ENCODE measurements around the gene OR8H2. TPM values are rescaled to one million over a fixed set of nuclear protein-coding genes. Genes with fewer than 3 reads are reported as not detected.

OR8H2 gene
- total and polyA plus RNA-seq, 9 donors = 0.04 to 0.13 (median 0.05) TPM; not detected in 6

DNA sequence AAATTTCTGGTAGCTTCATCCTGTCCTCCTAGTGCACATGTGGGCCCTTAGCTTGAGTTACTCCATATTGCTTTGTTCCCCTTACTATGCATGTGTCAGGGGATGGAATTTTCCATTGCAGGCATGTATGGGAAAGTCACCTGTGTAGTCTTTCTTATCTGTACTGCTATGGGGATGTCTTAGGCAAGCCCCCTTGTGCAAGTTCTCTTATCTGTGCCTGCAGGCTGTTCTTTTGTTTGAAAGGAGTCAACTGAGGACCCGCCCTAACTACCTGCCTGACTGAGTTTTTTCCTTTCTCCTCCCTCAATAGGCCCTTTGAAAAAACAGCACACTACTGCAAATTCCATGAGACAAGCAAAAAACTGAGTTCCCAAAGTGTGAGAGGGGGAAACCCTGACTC, 47.9 kb downstream of the OR8H2 start:
- no peak overlapping the region for H3K27ac ChIP-seq (ENCODE audit: low read length)
- no peaks in the 10 kb centered on the region for H3K27me3 ChIP-seq (ENCODE audit: control insufficient read depth, insufficient read depth, low read length)
- no CpG with 5 or more reads among the region's 1 CpG for WGBS (ENCODE audit: insufficient coverage)
- no peak for DNase-seq
- peaks cover 26% of the 10 kb centered on the region for H3K9me3 ChIP-seq (replicated peaks; ENCODE audit: control insufficient read depth, low read depth, low read length)
- no peaks in the 10 kb centered on the region for H3K4me1 ChIP-seq (ENCODE audit: control insufficient read depth, insufficient read depth, low read length)
- H3K36me3 ChIP-seq (ENCODE audit: control insufficient read depth, insufficient read depth, low read length) = no peaks in the 10 kb centered on the region
- H3K4me3 ChIP-seq (ENCODE audit: low read length) = no peak overlapping the region

DNA sequence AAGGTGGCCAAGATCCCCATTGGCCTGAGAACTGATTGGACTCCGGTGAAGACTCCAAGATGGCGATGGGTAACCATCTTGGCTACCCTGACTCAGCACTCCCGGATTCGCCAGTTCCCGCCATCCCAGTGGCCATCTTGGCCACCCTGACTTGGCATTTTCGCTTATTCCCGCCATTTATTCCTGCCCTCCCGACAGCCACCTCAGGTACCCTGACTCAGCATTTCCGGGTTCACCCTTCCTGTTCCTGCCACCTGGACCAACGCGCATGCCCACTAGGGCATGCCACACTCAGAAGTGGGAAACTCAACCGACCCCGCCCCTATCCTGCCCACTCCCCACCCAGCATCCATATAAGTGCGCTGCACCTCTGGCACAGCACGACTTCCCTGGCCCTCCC, 48.8 kb downstream of the OR8H2 start:
- no peak overlapping the region for H3K4me3 ChIP-seq (ENCODE audit: low read length)
- H3K9me3 ChIP-seq (replicated peaks; ENCODE audit: control insufficient read depth, low read depth, low read length) = peaks cover 26% of the 10 kb centered on the region
- no peak for DNase-seq
- no peaks in the 10 kb centered on the region for H3K4me1 ChIP-seq (ENCODE audit: control insufficient read depth, insufficient read depth, low read length)
- H3K27me3 ChIP-seq (ENCODE audit: control insufficient read depth, insufficient read depth, low read length) = no peaks in the 10 kb centered on the region
- no peaks in the 10 kb centered on the region for H3K36me3 ChIP-seq (ENCODE audit: control insufficient read depth, insufficient read depth, low read length)
- H3K27ac ChIP-seq (ENCODE audit: low read length) = no peak overlapping the region
- 94% methylated on average over 15 of the region's 15 CpGs for WGBS (ENCODE audit: insufficient coverage)

Other genes starting within 250 kb of the OR8H2 start
- gene TRIM51, start 220.4 kb upstream of the OR8H2 start, total RNA-seq = not detected
- gene TRIM51, start 220.4 kb upstream of the OR8H2 start, polyA plus RNA-seq (ENCODE audit: insufficient read depth in 1 of 8, insufficient read length in 8 of 8, low replicate concordance in 1 of 8) = not detected
- gene OR5W2, start 189.1 kb upstream of the OR8H2 start, total RNA-seq = not detected
- not detected for gene OR5W2, start 189.1 kb upstream of the OR8H2 start, polyA plus RNA-seq (ENCODE audit: insufficient read depth in 1 of 8, insufficient read length in 8 of 8, low replicate concordance in 1 of 8)
- not detected for gene OR5I1, start 167.3 kb upstream of the OR8H2 start, total RNA-seq
- gene OR5I1, start 167.3 kb upstream of the OR8H2 start, polyA plus RNA-seq (ENCODE audit: insufficient read depth in 1 of 8, insufficient read length in 8 of 8, low replicate concordance in 1 of 8) = not detected
- gene OR10AG1, start 133.7 kb upstream of the OR8H2 start, total RNA-seq = not detected
- not detected for gene OR10AG1, start 133.7 kb upstream of the OR8H2 start, polyA plus RNA-seq (ENCODE audit: insufficient read depth in 1 of 8, insufficient read length in 8 of 8, low replicate concordance in 1 of 8)
- gene OR5F1, start 109.1 kb upstream of the OR8H2 start, total RNA-seq = not detected
- not detected for gene OR5F1, start 109.1 kb upstream of the OR8H2 start, polyA plus RNA-seq (ENCODE audit: insufficient read depth in 1 of 8, insufficient read length in 8 of 8, low replicate concordance in 1 of 8)
- not detected for gene OR5AS1, start 76.0 kb upstream of the OR8H2 start, total RNA-seq
- gene OR5AS1, start 76.0 kb upstream of the OR8H2 start, polyA plus RNA-seq (ENCODE audit: insufficient read depth in 1 of 8, insufficient read length in 8 of 8, low replicate concordance in 1 of 8) = under 1 TPM in 5 of 8 donors, not detected in 3; 0.03 to 0.14 (median 0.03) TPM
- gene OR8I2, start 10.4 kb upstream of the OR8H2 start, total RNA-seq = not detected
- gene OR8I2, start 10.4 kb upstream of the OR8H2 start, polyA plus RNA-seq (ENCODE audit: insufficient read depth in 1 of 8, insufficient read length in 8 of 8, low replicate concordance in 1 of 8) = not detected
- gene OR8H3, start 18.7 kb downstream of the OR8H2 start, total RNA-seq = not detected
- gene OR8H3, start 18.7 kb downstream of the OR8H2 start, polyA plus RNA-seq (ENCODE audit: insufficient read depth in 1 of 8, insufficient read length in 8 of 8, low replicate concordance in 1 of 8) = not detected
- not detected for gene OR8J3, start 36.5 kb downstream of the OR8H2 start, total RNA-seq
- gene OR8J3, start 36.5 kb downstream of the OR8H2 start, polyA plus RNA-seq (ENCODE audit: insufficient read depth in 1 of 8, insufficient read length in 8 of 8, low replicate concordance in 1 of 8) = not detected
- not detected for gene OR8K5, start 56.6 kb downstream of the OR8H2 start, total RNA-seq
- gene OR8K5, start 56.6 kb downstream of the OR8H2 start, polyA plus RNA-seq (ENCODE audit: insufficient read depth in 1 of 8, insufficient read length in 8 of 8, low replicate concordance in 1 of 8) = not detected
- gene OR5J2, start 72.9 kb downstream of the OR8H2 start, total RNA-seq = not detected
- not detected for gene OR5J2, start 72.9 kb downstream of the OR8H2 start, polyA plus RNA-seq (ENCODE audit: insufficient read depth in 1 of 8, insufficient read length in 8 of 8, low replicate concordance in 1 of 8)
- not detected for gene OR5T2, start 130.6 kb downstream of the OR8H2 start, total RNA-seq
- gene OR5T2, start 130.6 kb downstream of the OR8H2 start, polyA plus RNA-seq (ENCODE audit: insufficient read depth in 1 of 8, insufficient read length in 8 of 8, low replicate concordance in 1 of 8) = not detected
- gene OR5T3, start 148.6 kb downstream of the OR8H2 start, total RNA-seq = not detected
- gene OR5T3, start 148.6 kb downstream of the OR8H2 start, polyA plus RNA-seq (ENCODE audit: insufficient read depth in 1 of 8, insufficient read length in 8 of 8, low replicate concordance in 1 of 8) = not detected
- not detected for gene OR5T1, start 170.5 kb downstream of the OR8H2 start, total RNA-seq
- gene OR5T1, start 170.5 kb downstream of the OR8H2 start, polyA plus RNA-seq (ENCODE audit: insufficient read depth in 1 of 8, insufficient read length in 8 of 8, low replicate concordance in 1 of 8) = not detected
- gene OR8H1, start 188.6 kb downstream of the OR8H2 start, total RNA-seq = not detected
- gene OR8H1, start 188.6 kb downstream of the OR8H2 start, polyA plus RNA-seq (ENCODE audit: insufficient read depth in 1 of 8, insufficient read length in 8 of 8, low replicate concordance in 1 of 8) = under 1 TPM in 1 of 8 donors, not detected in 7; 0.12 TPM
- gene OR8K3, start 211.5 kb downstream of the OR8H2 start, total RNA-seq = not detected
- not detected for gene OR8K3, start 211.5 kb downstream of the OR8H2 start, polyA plus RNA-seq (ENCODE audit: insufficient read depth in 1 of 8, insufficient read length in 8 of 8, low replicate concordance in 1 of 8)
- not detected for gene OR8K1, start 242.4 kb downstream of the OR8H2 start, total RNA-seq
- not detected for gene OR8K1, start 242.4 kb downstream of the OR8H2 start, polyA plus RNA-seq (ENCODE audit: insufficient read depth in 1 of 8, insufficient read length in 8 of 8, low replicate concordance in 1 of 8)

Data from muscle of leg (tissue), 11 donors.